ENCODE data around the gene DNASE2. TPM values are rescaled to one million over a fixed set of nuclear protein-coding genes. Genes with fewer than 3 reads are reported as not detected.

The DNASE2 gene
- total and polyA plus RNA-seq, 2 experiments from 2014 or later: 26.0 to 54.7 TPM

DNA sequence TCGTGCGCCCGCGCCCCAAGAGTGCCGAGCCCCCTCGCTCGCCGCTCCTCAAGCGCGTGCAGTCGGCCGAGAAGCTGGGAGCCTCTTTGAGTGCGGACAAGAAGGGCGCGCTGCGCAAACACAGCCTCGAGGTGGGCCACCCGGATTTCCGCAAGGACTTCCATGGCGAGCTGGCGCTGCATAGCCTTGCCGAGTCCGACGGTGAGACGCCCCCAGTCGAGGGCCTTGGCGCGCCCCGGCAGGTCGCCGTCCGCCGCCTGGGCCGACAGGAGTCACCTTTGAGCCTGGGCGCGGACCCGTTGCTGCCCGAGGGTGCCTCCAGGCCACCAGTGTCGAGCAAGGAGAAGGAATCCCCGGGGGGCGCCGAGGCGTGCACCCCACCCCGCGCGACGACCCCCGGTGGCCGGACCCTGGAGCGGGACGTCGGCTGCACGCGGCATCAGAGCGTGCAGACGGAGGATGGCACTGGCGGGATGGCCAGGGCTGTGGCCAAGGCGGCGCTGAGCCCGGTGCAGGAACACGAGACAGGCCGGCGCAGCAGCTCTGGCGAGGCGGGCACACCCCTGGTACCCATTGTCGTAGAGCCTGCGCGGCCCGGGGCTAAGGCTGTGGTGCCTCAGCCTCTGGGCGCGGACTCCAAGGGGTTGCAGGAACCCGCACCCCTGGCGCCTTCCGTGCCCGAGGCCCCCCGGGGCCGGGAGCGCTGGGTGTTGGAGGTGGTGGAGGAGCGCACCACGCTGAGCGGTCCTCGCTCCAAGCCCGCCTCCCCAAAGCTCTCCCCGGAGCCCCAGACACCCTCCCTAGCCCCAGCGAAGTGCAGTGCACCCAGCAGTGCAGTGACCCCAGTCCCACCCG is 7.1 kb downstream of the DNASE2 start:
- Histone ChIP-seq H3K9me3 (ENCODE audit: low read depth) (no peaks in the 10 kb centered on the region), H3K27me3 (no peaks in the 10 kb centered on the region), H3K4me1 (ENCODE audit: low read depth) (no peaks in the 10 kb centered on the region), H3K4me3 (no peak overlapping the region), H3K27ac (no peak overlapping the region), H3K36me3 (no peaks in the 10 kb centered on the region)
- TF ChIP-seq, protein P1, sequence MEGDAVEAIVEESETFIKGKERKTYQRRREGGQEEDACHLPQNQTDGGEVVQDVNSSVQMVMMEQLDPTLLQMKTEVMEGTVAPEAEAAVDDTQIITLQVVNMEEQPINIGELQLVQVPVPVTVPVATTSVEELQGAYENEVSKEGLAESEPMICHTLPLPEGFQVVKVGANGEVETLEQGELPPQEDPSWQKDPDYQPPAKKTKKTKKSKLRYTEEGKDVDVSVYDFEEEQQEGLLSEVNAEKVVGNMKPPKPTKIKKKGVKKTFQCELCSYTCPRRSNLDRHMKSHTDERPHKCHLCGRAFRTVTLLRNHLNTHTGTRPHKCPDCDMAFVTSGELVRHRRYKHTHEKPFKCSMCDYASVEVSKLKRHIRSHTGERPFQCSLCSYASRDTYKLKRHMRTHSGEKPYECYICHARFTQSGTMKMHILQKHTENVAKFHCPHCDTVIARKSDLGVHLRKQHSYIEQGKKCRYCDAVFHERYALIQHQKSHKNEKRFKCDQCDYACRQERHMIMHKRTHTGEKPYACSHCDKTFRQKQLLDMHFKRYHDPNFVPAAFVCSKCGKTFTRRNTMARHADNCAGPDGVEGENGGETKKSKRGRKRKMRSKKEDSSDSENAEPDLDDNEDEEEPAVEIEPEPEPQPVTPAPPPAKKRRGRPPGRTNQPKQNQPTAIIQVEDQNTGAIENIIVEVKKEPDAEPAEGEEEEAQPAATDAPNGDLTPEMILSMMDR (IDR thresholded peaks at IDR 0.05; ENCODE audit: low read depth, low read length): no peak
- no peak for DNase-seq (ENCODE audit: low read depth in 1 of 2, low spot score in 1 of 2)

DNA sequence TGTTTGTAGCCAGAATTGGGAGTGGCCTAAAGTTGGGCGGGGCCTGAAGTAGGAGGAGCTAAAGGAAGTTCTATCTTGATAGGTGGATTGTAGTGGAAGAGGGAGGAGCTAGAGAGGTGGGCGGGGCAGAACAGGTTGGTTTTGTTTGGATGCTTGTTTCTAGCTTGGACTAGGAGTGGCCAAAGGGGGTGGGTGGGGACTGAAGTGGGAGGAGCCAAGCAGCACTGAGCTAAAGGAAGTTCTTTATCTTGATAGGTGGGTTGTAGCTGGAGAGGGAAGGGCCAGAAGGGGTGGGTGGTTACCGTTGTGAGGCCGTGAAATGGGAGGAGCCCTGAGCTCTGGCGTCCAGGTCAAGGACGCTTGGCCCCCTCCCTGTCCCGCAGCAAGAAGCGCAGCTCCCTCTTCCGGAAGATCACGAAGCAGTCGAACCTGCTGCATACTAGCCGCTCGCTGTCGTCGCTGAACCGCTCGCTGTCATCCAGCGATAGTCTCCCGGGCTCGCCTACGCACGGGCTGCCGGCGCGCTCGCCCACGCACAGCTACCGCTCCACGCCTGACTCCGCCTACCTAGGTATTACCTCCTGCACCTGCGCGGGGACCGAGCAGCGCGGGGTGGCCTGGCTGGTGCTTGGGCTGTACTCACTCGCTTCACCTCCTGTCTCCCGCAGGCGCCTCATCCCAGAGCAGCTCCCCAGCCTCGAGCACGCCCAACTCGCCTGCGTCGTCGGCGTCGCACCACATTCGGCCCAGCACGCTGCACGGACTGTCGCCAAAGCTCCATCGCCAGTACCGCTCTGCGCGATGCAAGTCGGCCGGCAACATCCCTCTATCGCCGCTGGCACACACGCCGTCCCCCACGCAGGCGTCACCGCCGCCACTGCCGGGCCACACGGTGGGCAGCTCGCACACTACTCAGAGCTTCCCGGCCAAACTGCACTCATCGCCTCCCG is 8.0 kb downstream of the DNASE2 start:
- Histone ChIP-seq H3K36me3 (no peaks in the 10 kb centered on the region), H3K4me3 (no peak overlapping the region), H3K4me1 (ENCODE audit: low read depth) (no peaks in the 10 kb centered on the region), H3K27ac (no peak overlapping the region), H3K27me3 (no peaks in the 10 kb centered on the region), H3K9me3 (ENCODE audit: low read depth) (no peaks in the 10 kb centered on the region)
- DNase-seq (ENCODE audit: low read depth in 1 of 2, low spot score in 1 of 2): peak in 1 of 2 donors; percentile 71
- TF ChIP-seq, protein P1 (IDR thresholded peaks at IDR 0.05; ENCODE audit: low read depth, low read length): peak; percentile 5

DNA sequence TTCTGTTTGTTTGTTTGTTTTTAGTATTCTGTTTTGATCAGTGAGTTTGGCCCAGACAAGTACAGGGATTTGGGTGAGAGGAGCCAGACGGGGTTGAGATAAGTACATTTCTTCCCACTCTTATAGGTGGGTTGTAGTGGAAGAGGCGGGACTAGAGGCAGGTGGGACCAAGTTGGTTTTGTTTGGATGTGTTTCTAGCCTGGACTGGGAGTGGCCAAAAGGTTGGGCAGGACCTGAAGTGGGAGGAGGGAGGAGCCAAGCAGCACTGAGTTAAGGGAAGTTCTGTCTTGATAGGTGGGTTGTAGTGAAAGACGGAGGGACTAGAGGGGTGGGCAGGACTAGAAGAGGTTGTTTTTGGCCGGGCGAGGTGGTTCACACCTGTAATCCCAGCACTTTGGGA is 9.0 kb downstream of the DNASE2 start:
- DNase-seq (ENCODE audit: low read depth in 1 of 2, low spot score in 1 of 2): no peak
- no peaks in the 10 kb centered on the region for H3K9me3 ChIP-seq (ENCODE audit: low read depth)
- H3K36me3 ChIP-seq: no peaks in the 10 kb centered on the region
- no peaks in the 10 kb centered on the region for H3K27me3 ChIP-seq
- peaks cover under 1% of the 10 kb centered on the region for H3K4me1 ChIP-seq (ENCODE audit: low read depth)
- H3K27ac ChIP-seq: no peak overlapping the region
- TF ChIP-seq, protein P1 (IDR thresholded peaks at IDR 0.05; ENCODE audit: low read depth, low read length): no peak
- no peak overlapping the region for H3K4me3 ChIP-seq

DNA sequence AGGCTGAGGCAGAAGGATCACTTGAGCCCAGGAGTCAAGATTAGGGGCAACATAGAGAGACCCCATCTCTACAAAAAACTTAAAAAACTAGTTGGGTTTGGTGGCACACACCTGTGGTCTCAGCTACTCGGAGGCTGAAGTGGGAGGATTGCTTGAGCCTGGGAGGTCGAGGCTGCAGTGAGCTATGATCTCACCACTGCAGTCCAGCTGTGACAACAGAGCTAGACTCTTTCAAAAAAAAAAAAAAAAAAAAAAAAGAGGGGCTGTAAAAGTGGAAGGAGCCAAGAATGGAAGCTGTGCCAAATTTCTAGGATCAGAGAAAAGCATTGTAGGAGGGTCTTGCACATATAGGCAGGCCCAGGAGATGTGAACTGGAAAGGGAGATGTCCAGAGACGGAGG is 9.6 kb downstream of the DNASE2 start:
- Histone ChIP-seq H3K4me1 (ENCODE audit: low read depth) (peaks cover 4% of the 10 kb centered on the region), H3K27ac (no peak overlapping the region), H3K4me3 (no peak overlapping the region), H3K9me3 (ENCODE audit: low read depth) (no peaks in the 10 kb centered on the region), H3K36me3 (no peaks in the 10 kb centered on the region), H3K27me3 (no peaks in the 10 kb centered on the region)
- DNase-seq (ENCODE audit: low read depth in 1 of 2, low spot score in 1 of 2): no peak
- TF ChIP-seq, protein P1 (IDR thresholded peaks at IDR 0.05; ENCODE audit: low read depth, low read length): no peak

DNA sequence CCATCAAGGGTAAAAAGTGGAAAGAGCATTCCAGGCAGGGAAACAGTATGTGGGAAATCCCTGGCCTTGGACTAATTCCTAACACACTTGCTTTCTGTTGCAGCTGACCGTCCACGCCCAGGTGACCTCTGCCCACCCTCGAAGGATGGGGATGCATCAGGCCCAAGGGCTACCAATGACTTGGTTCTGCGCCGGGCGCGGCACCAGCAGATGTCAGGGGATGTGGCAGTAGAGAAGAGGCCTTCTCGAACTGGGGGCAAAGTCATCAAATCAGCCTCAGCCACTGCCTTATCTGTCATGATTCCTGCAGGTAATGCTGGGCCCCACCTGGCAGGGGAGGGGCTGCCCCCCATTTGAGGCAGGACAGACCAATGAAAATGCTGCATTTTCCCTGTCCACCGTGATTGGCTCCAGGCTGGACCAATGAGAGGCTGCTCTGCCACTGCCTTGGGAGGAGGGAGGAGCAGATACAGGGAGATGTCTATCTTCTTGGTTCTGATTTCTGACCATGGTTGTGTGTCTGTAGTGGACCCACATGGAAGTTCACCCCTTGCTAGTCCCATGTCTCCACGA is 12.6 kb downstream of the DNASE2 start:
- Histone ChIP-seq H3K4me1 (ENCODE audit: low read depth) (peaks cover 4% of the 10 kb centered on the region), H3K36me3 (no peaks in the 10 kb centered on the region), H3K4me3 (no peak overlapping the region), H3K9me3 (ENCODE audit: low read depth) (no peaks in the 10 kb centered on the region), H3K27ac (no peak overlapping the region), H3K27me3 (no peaks in the 10 kb centered on the region)
- DNase-seq (ENCODE audit: low read depth in 1 of 2, low spot score in 1 of 2): no peak
- TF ChIP-seq, protein P1 (IDR thresholded peaks at IDR 0.05; ENCODE audit: low read depth, low read length): no peak
